ENCODE results near the gene BRI3BP.
"Not testable (repeated sequence)": the region's sequence is repeated elsewhere in the genome, so short reads cannot be mapped to it uniquely, and the experiment has no call there.

Gene BRI3BP

DNA sequence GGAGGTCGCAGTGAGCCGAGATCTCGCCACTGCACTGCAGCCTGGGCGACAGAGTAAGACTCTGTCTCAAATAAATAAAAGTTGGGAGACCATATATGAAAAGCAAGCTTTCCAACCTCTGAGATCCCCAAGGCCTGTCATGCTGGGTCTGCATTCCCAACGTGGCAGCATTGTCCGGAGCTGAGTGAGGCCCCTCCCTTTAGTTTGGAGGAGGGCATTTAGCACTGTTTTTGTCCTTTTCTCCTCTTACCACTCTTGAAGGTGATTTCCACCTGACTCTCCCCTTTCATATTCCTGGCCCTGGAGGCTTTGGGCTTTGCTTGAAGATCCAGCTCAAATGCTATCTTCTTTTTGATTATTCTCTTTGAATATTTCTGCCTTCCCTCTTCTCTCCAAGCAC is 74.9 kb downstream of the BRI3BP start:
- DNase-seq (ENCODE audit: low read depth), result no peak

DNA sequence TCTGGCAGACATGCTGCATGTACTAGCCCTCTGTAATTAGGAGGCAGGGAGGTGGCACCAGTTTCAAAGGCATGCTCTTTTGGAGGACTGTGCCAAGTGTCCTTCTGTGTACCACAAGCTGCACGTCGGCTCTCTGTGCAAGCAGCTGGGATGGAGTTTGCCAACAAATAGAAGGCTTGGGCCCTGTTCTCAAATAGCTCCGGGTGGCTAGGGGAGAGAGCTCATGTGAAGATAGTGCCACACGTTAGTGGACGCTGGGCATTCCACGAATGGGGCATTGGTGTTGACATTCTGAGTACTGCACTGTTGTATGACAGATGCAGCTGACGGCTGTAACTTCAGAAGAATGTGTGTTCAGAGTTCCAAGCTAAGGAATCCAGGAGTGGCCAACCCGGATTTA is 76.2 kb downstream of the BRI3BP start:
- DNase-seq (ENCODE audit: low read depth), result no peak

DNA sequence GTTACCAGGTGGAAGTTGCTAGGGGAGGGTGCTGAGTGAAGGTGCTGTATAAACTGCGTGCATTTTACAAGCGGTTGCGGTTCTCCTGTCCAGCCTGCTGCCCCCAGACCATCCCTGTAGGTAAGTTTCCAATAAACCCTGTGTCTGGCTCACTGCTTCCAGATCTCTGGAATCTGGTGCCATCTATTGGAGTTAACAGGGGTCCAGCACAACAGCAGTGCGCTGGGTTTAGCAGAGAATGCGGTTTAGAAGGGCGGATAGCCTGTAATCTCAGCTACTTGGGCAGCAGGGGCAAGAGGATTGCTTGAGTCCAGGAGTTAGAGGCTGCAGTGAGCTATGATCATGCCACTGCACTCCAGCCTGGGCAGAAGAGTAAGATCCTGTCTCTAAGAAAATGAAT is 76.7 kb downstream of the BRI3BP start:
- DNase-seq (ENCODE audit: low read depth), result no peak

DNA sequence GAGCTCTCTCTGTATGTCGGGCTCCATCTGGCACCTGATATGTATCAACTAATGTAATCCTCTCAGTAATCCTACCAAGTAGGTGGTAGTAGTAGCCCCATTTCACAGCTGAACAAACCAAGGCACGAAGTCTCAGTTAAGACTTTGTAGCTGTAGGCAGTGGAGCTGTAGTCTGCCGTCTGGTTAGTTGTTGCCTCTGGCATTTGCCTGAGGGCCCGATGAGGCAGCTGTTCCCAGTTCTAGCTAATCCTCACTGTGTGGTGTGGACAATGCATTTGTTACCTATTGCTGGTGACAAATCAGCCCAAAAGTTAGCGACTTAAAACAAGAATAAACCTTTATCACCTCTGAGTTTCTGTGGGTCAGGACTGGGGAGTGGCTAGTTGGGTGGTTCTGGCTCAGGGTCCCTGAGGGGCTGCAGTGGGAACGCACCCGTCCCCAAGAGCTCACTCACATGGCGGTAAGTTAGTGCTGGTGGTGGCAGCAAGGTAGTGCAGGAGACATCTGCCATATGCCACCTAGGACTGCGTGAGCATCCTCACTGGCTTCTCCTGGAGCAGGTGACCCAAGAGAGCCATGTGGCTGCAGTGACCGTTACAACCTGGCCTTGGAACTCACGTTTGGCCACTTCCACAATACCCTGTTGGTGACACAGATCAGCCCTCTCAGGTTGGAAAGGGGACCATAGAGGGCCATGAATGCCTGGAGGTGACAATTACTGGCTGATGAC is 77.4 kb downstream of the BRI3BP start:
- DNase-seq (ENCODE audit: low read depth), result no peak

DNA sequence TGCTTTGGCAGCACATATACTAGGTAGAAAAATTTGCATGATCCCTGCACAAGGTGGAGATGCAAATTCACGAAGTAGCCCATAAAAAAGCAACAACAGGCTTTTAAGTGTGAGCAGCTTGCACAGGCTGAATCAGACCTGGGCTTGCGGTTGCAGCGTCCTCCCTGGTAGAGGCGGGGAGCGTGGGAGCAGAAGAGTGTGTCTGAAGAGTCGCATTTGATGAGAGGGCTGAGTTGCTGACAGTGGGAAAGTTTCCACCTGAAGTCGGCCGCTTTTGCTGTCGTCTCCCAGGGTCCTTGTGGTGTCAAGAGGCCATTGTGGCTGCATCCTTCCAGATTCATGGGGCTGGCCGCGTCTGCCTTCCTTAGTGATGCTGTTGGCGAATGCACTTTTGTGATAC is 78.0 kb downstream of the BRI3BP start:
- no peak for DNase-seq (ENCODE audit: low read depth)

DNA sequence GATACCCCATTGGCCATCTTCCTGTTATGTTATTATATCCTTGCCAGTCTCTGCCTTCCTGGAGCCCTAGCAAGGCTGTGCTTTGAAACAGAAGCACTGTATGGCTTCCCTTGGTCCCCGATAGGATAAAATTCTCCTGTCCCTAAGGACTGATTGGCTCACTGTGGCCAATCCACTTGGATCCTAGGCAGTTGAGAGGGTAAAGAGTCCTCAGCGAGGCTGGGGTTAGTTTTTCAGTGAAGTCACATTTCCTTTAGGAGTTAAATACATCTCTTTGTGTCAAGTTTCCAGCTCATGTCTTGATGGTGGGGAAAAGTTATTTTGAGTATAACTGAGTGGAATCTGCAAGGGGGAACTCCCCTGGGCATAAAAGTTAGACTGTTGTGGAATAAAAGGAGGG is 79.1 kb downstream of the BRI3BP start:
- DNase-seq (ENCODE audit: low read depth), result no peak

DNA sequence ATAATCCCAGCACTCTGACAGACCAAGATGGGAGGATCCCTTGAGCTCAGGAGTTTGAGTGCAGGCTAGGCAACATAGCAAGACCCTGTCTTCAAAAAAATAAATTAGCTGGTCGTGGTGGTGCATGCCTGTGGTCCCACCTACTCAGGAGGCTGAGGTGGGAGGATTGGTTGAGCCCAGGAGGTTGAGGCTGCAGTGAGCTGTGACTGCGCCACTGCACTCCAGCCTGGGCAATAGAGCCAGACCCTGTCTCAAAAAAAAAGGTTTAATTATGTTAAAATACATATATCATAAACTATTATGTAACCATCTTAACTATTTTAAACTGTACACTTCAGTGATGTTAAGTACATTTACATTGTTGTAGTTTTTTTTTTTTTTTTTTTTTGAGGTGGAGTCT is 80.8 kb downstream of the BRI3BP start:
- DNase-seq (ENCODE audit: low read depth), result not testable (repeated sequence)

DNA sequence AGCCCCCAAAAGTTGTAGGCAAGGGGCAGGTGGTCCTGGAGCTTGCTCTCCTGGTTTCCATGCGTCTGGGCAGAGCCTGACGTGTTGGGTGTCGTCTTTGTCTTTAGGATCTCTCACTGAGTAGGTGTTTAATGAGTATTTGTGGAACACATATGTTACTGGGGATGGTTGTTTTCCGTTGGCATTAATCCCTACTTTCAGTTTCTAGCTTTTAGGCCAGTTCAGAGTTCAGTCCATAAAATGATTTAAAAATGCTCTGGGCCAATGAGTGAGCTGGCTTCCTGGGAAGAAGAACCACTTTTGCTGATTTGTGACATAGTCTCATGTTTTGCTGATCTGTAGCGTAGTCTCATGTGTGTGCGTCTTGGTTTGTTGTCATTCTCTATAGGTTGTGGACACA is 82.7 kb downstream of the BRI3BP start:
- no peak for DNase-seq (ENCODE audit: low read depth)

DNA sequence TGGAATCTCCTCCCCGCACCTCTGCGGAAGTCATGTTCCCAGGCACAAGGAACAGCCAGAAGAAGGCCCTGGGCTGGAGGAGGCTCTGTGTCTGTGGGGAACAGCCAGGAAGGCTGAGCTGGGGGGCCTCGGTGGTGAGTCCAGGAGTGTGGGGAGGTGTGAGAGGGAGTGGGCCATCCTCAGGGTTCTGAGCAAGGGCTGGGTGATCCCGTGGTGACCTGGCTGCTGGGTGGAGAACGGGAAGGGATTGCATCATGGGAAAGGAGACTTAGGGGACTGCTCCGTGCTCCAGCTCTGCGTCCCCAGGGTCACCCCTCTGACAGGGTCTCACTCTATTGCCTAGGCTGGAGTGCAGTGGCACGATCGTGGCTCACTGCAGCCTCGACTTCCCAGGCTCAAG is 85.6 kb downstream of the BRI3BP start:
- no peak for DNase-seq (ENCODE audit: low read depth)

DNA sequence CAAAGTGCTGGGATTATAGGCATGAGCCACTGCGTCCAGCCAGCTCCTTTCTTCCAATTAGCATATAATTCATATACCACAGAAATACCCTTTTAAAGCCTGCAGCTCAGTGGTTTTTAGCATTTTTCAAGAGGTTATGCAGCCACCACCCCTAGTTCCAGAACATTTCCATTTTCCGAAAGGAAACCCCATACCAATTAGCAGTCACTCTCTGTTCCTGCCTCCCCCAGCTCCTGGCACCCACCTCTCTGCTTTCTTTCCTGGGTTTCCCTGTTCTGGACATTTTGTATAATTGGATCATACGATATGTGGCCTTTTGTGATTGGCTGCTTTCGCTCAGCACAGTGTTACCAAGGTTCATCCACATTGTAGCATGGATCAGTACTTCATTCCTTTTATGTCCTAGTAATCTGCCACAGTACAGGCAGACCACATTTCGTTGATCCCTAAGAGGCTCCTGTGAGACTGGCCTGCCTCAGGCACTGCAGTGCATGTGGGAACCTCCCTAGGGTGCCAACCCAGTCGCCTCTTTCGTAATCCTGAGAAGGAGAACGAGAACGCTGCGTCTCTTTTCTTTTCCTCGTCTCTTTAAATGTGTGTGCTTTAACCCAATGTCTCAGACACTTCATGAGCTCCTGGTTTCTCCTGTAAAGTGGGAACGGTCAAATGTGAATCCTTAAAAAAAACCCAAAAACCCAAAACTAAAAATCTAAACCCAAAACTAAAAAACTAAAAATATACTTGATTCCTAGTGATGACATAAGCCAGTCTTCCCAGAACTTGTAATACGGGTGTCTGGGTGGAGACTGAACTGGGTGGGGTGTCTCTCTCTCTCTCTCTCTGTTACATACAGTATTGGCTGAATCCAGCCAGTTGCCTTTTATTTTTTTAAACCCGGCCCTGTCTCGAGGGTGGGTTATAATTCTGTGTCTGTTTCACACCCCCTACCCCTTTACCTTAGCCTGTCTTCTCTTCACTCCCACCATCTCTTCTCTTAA is 86.5 kb downstream of the BRI3BP start:
- no peak for DNase-seq (ENCODE audit: low read depth)

Measured in activated T-helper 9 cell treated with anti-CD3 and anti-CD28 coated beads, Interleukin-2, amount 50 U/mL, for 16 hours (primary cell).